Measurements from ENCODE around the gene CADM1.
A peak's percentile ranks its signal among the peaks of the same experiment; 100 is the strongest.

CADM1 gene

GRCh38 chr11:115447273-115447864 is 56.8 kb downstream of the CADM1 start:
- DNase-seq: no peak

- DNase-seq: no peak
Observed at GRCh38 chr11:115446214-115446613, 58.0 kb downstream of the CADM1 start.

GRCh38 chr11:115444542-115444941 is 59.7 kb downstream of the CADM1 start:
- no peak for DNase-seq

GRCh38 chr11:115439969-115440540 is 64.2 kb downstream of the CADM1 start:
- no peak for DNase-seq

- no peak for DNase-seq
Observed at GRCh38 chr11:115439385-115439784, 64.8 kb downstream of the CADM1 start.

GRCh38 chr11:115437902-115438575 is 66.2 kb downstream of the CADM1 start:
- peak in 1 of 56 donors; percentile 18 for DNase-seq

GRCh38 chr11:115430345-115430744 is 73.9 kb downstream of the CADM1 start:
- no peak for DNase-seq

GRCh38 chr11:115428306-115428705 is 75.9 kb downstream of the CADM1 start:
- DNase-seq: no peak

- no peak for DNase-seq
Observed at GRCh38 chr11:115425816-115426215, 78.4 kb downstream of the CADM1 start.

- DNase-seq: no peak
Observed at GRCh38 chr11:115425250-115425649, 79.0 kb downstream of the CADM1 start.

GRCh38 chr11:115423728-115424459 is 80.3 kb downstream of the CADM1 start:
- DNase-seq: no peak

- DNase-seq: no peak
Observed at GRCh38 chr11:115421992-115422689, 82.1 kb downstream of the CADM1 start.

- DNase-seq: peak in 1 of 56 donors; percentile 6
Observed at GRCh38 chr11:115421352-115421991, 82.7 kb downstream of the CADM1 start.

- no peak for DNase-seq
Observed at GRCh38 chr11:115420505-115420904, 83.7 kb downstream of the CADM1 start.

GRCh38 chr11:115418626-115419025 is 85.6 kb downstream of the CADM1 start:
- no peak for DNase-seq

GRCh38 chr11:115418081-115418480 is 86.1 kb downstream of the CADM1 start:
- no peak for DNase-seq

- DNase-seq: no peak
Observed at GRCh38 chr11:115411120-115411519, 93.1 kb downstream of the CADM1 start.

GRCh38 chr11:115409691-115410220 is 94.5 kb downstream of the CADM1 start:
- peak in 5 of 56 donors; percentile 2 to 34 (median 12) for DNase-seq

GRCh38 chr11:115409116-115409670 is 95.0 kb downstream of the CADM1 start:
- no peak for DNase-seq
